Peyer's patch (tissue), 4 donors: Measurements from ENCODE around the gene NAT16. TPM values are rescaled to one million over a fixed set of nuclear protein-coding genes. Genes with fewer than 3 reads are reported as not detected.

Experiments used
- DNase-seq, 3 donors: peaks; one replicate each; pipeline ENCODE4 v3.0.0-alpha.2; 2017 to 2019
- H3K27ac ChIP-seq, 4 donors: fragments of 200-600 bp; sonication (generic); one replicate each; pipeline ENCODE4 v1.5.1; 2016 to 2019
- H3K27me3 ChIP-seq, 2 donors: fragments of 200-600 bp; sonication (generic); one replicate each; pipeline ENCODE4 v1.5.1; 2019
- H3K36me3 ChIP-seq, 3 donors: fragments of 200-600 bp; sonication (generic); one replicate each; pipeline ENCODE4 v1.5.1; 2016 to 2019
- H3K4me1 ChIP-seq, 4 donors: fragments of 200-600 bp; sonication (generic); one replicate each; pipeline ENCODE4 v1.5.1; 2016 to 2019
- H3K4me3 ChIP-seq, 4 donors: fragments of 200-600 bp; sonication (generic); 1 replicate in 3 of 4; 2 replicates in 1 of 4; pipeline ENCODE4 v1.5.1; 2016 to 2019; ENCODE audit warnings: mild to moderate bottlenecking in 1 of 4
- H3K9me3 ChIP-seq, 4 donors: fragments of 200-600 bp; sonication (generic); one replicate each; pipeline ENCODE4 v1.5.1; 2016 to 2019; ENCODE audit warnings: mild to moderate bottlenecking in 1 of 4
- POLR2A ChIP-seq, 2 donors: fragments of 450-650 bp; IDR thresholded peaks; one replicate each; pipeline ENCODE4 v1.5.1; 2017; ENCODE audit warnings: antibody characterized with exemption in 2 of 2, mild to moderate bottlenecking in 2 of 2, moderate library complexity in 2 of 2
- total RNA-seq, 4 donors: library from RNA; depleted of rRNA; stranded (reverse); fragments of >200 nt; gene quantifications; one replicate each; pipeline ENCODE4 v1.1.0, GENCODE V29; 2016
- TF ChIP-seq, protein P1 (sequence below), 6 experiments: fragments of 450-650 bp in 4 of 6; fragments of 200-600 bp in 2 of 6; sonication (generic) in 1 of 6; IDR thresholded peaks; one replicate each; pipeline ENCODE4 v1.5.1; 2017 to 2019; ENCODE audit warnings: antibody characterized with exemption in 6 of 6, mild to moderate bottlenecking in 3 of 6, moderate library complexity in 1 of 6

Gene NAT16
- total RNA-seq, 4 donors from 2014 or later: 1.0 TPM; not detected in 3

DNA sequence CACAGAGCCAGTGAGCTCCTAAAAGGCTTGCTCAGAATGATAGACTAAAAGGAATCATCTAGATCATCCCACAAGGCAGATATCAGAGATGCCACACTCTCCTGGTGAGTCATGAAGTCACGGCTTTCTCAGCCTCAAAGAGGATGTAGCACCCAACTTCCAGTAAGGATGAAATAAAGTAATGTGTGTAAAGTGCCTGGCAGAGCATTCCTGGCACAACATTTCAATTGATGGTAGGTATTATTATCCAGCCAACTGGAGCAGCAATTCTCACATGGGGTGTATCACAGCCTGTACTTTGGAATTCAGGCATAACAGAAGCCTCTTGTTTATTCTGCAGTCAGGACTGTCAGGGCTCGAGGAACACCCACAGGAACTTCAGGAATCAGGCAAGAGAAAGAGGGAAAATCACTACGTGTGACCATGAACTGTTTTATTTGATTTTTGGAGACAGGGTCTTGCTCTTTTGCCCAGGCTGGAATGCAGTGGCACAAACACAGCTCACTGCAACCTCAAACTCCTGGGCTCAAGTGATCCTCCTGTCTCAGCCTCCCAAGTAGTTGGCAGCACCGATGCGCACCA, 5.3 kb upstream of the NAT16 start:
- Histone ChIP-seq H3K4me3 (no peak overlapping the region), H3K27me3 (peaks cover 0 to under 1% of the 10 kb centered on the region in 2 donors), H3K27ac (peak overlapping the region in 1 of 4 donors; percentile 34), H3K4me1 (peaks cover 0 to 14% (median under 1%) of the 10 kb centered on the region in 4 donors), H3K36me3 (no peaks in the 10 kb centered on the region), H3K9me3 (no peaks in the 10 kb centered on the region)
- TF ChIP-seq, protein P1, sequence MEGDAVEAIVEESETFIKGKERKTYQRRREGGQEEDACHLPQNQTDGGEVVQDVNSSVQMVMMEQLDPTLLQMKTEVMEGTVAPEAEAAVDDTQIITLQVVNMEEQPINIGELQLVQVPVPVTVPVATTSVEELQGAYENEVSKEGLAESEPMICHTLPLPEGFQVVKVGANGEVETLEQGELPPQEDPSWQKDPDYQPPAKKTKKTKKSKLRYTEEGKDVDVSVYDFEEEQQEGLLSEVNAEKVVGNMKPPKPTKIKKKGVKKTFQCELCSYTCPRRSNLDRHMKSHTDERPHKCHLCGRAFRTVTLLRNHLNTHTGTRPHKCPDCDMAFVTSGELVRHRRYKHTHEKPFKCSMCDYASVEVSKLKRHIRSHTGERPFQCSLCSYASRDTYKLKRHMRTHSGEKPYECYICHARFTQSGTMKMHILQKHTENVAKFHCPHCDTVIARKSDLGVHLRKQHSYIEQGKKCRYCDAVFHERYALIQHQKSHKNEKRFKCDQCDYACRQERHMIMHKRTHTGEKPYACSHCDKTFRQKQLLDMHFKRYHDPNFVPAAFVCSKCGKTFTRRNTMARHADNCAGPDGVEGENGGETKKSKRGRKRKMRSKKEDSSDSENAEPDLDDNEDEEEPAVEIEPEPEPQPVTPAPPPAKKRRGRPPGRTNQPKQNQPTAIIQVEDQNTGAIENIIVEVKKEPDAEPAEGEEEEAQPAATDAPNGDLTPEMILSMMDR (IDR thresholded peaks at IDR 0.05): no peak
- TF ChIP-seq POLR2A (IDR thresholded peaks at IDR 0.05): no peak
- no peak for DNase-seq

- TF ChIP-seq, protein P1 (IDR thresholded peaks at IDR 0.05): no peak
- no peak for TF ChIP-seq POLR2A (IDR thresholded peaks at IDR 0.05)
- Histone ChIP-seq H3K27me3 (peaks cover 0 to 21% of the 10 kb centered on the region in 2 donors), H3K9me3 (no peaks in the 10 kb centered on the region), H3K4me1 (peaks cover 0 to 16% (median 2%) of the 10 kb centered on the region in 4 donors), H3K4me3 (no peak overlapping the region), H3K36me3 (no peaks in the 10 kb centered on the region), H3K27ac (no peak overlapping the region)
- no peak for DNase-seq
Observed at GRCh38 chr7:101179713-101180112, 380 bp downstream of the NAT16 start.

DNA sequence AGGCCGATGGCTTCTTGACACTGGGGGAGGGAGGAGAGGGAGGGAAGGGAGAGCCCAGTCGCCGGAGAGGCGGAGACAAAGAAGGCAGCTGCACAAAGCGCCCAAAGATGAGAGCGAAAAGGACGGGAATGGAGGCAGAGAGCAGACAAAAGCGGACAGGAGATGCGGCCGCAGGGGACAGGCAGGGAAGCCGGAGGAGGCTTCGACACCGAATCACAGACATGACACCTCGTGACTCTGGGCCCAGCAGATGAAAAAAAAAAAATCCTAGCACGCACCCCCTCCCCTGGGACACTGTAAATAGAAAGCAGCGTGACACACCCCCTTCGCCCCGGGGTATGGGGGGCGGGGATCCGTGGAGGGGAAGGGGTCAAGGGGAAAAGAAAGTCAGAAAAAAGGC, 976 bp downstream of the NAT16 start:
- TF ChIP-seq, protein P1 (IDR thresholded peaks at IDR 0.05): no peak
- no peak for TF ChIP-seq POLR2A (IDR thresholded peaks at IDR 0.05)
- Histone ChIP-seq H3K36me3 (no peaks in the 10 kb centered on the region), H3K9me3 (no peaks in the 10 kb centered on the region), H3K4me1 (peaks cover 0 to 16% (median 4%) of the 10 kb centered on the region in 4 donors), H3K27ac (no peak overlapping the region), H3K4me3 (no peak overlapping the region), H3K27me3 (peaks cover 0 to 26% of the 10 kb centered on the region in 2 donors)
- DNase-seq: no peak

GRCh38 chr7:101177644-101178043, 2.4 kb downstream of the NAT16 start:
- Histone ChIP-seq H3K27me3 (peaks cover 0 to 38% of the 10 kb centered on the region in 2 donors), H3K27ac (no peak overlapping the region), H3K4me1 (peaks cover 0 to 30% (median 16%) of the 10 kb centered on the region in 4 donors), H3K9me3 (peaks cover 0 to 2% (median 0%) of the 10 kb centered on the region in 4 donors), H3K4me3 (no peak overlapping the region), H3K36me3 (no peaks in the 10 kb centered on the region)
- TF ChIP-seq, protein P1 (IDR thresholded peaks at IDR 0.05): no peak
- TF ChIP-seq POLR2A (IDR thresholded peaks at IDR 0.05): no peak
- no peak for DNase-seq

DNA sequence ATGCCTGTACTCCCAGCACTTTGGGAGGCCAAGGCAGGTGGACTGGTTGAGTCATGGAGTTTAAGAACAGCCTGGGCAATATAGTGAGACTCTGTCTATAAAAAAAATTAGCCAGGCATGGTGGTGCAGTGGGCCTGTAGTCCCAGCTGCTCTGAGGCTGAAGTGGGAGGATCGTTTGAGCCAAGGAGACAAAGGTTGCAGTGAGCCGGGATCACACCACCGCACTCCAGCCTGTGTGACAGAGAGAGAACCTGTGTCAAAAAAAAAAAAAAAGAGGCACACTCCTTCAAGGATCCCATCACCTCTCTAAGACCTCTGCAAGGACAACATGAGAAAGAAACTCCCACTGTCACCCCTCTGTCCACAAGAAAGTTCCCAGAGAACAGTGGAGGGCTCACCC, 4.4 kb downstream of the NAT16 start:
- H3K9me3 ChIP-seq: peaks cover 0 to 5% (median 0%) of the 10 kb centered on the region in 4 donors
- no peak overlapping the region for H3K27ac ChIP-seq
- no peak overlapping the region for H3K4me3 ChIP-seq
- TF ChIP-seq, protein P1 (IDR thresholded peaks at IDR 0.05): no peak
- no peak for TF ChIP-seq POLR2A (IDR thresholded peaks at IDR 0.05)
- no peaks in the 10 kb centered on the region for H3K36me3 ChIP-seq
- peaks cover 0 to 57% of the 10 kb centered on the region in 2 donors for H3K27me3 ChIP-seq
- no peak for DNase-seq
- H3K4me1 ChIP-seq: peaks cover 0 to 44% (median 28%) of the 10 kb centered on the region in 4 donors
